Ishikawa (cell line): ENCODE data around the gene NEK11.

Experiments used
- CEBPB ChIP-seq: IDR thresholded peaks from 2 replicates; pipeline ENCODE4 v1.6.1; 2012
- CREB1 ChIP-seq: IDR thresholded peaks from 2 replicates; pipeline ENCODE4 v1.6.1; 2012; ENCODE audit warnings: low read depth
- EGR1 ChIP-seq: IDR thresholded peaks from 2 replicates; pipeline ENCODE4 v1.6.1; 2012
- EP300 ChIP-seq: IDR thresholded peaks from 2 replicates; pipeline ENCODE4 v1.6.1; 2012; ENCODE audit warnings: borderline replicate concordance
- FOXM1 ChIP-seq: IDR thresholded peaks from 2 replicates; pipeline ENCODE4 v1.6.1; 2012; ENCODE audit warnings: low read depth, borderline replicate concordance
- NFIC ChIP-seq: IDR thresholded peaks from 2 replicates; pipeline ENCODE4 v1.6.1; 2012
- RAD21 ChIP-seq: IDR thresholded peaks from 2 replicates; pipeline ENCODE4 v1.6.1; 2012; ENCODE audit warnings: low read depth
- TAF1 ChIP-seq: IDR thresholded peaks from 2 replicates; pipeline ENCODE4 v1.6.1; 2012; ENCODE audit warnings: low read depth, mild to moderate bottlenecking
- TCF12 ChIP-seq: IDR thresholded peaks from 2 replicates; pipeline ENCODE4 v1.6.1; 2012; ENCODE audit warnings: low read depth
- TEAD4 ChIP-seq: IDR thresholded peaks from 2 replicates; pipeline ENCODE4 v1.6.1; 2012
- YY1 ChIP-seq: IDR thresholded peaks from 2 replicates; pipeline ENCODE4 v1.6.1; 2012; ENCODE audit warnings: low read depth
- ZBTB7A ChIP-seq: IDR thresholded peaks from 2 replicates; pipeline ENCODE4 v1.6.1; 2012; ENCODE audit warnings: low read depth
- TF ChIP-seq, protein P1 (sequence below): IDR thresholded peaks from 2 replicates; pipeline ENCODE4 v1.6.1; 2012
- TF ChIP-seq, protein P2 (sequence below): IDR thresholded peaks from 2 replicates; pipeline ENCODE4 v1.6.1; 2012; ENCODE audit warnings: low read depth, mild to moderate bottlenecking
- TF ChIP-seq, protein P3 (sequence below): IDR thresholded peaks from 2 replicates; pipeline ENCODE4 v1.6.1; 2012

The NEK11 gene, protein sequence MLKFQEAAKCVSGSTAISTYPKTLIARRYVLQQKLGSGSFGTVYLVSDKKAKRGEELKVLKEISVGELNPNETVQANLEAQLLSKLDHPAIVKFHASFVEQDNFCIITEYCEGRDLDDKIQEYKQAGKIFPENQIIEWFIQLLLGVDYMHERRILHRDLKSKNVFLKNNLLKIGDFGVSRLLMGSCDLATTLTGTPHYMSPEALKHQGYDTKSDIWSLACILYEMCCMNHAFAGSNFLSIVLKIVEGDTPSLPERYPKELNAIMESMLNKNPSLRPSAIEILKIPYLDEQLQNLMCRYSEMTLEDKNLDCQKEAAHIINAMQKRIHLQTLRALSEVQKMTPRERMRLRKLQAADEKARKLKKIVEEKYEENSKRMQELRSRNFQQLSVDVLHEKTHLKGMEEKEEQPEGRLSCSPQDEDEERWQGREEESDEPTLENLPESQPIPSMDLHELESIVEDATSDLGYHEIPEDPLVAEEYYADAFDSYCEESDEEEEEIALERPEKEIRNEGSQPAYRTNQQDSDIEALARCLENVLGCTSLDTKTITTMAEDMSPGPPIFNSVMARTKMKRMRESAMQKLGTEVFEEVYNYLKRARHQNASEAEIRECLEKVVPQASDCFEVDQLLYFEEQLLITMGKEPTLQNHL

DNA sequence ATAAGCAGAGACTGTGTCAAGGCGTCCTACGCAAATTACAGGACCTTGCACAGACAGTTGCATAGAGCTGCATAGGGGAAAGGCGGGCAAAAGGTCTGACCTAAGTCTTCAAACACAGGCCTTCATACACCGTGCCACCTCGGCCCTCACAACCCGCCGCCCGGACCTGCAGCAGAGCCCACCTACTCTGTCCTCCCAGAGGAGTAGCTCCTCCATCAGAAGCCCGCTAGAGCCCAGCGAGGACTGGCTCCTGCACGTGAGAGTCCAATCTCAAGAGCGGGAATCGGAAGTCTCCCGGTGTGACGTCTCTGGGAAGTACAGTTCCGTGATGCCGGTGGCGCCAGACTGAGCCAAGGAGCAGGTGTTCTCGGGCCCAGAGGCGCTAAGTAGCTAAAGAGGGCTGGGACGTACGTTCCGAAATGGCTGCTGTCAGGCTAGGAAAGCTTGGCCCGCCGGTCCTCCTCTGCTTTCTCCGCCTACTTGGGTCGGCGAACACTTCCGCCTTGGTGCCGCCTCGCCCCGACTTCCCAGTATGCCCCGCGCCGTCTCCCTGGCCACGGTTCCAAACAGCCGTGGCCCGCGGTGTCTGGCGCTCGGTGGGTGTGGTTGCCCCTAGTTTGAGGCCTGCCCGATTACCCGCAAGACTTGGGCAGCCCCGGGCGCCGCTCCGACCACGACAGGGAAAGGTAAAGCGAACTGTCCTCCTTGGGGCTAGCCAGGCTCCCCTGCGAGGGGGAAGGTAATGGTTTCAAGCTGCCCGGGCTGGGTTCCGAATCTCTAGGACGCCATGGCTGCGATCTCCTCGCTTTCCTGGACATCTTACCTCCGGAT is at the start of gene NEK11, which contains the start of gene ASTE1:
Gene NEK11, plus strand, starts transcription at position 557 of the 831 bp plus-strand sequence. CDS start 2,832 bp downstream, outside the sequence.
Gene ASTE1, minus strand, starts transcription at position 505 of the 831 bp plus-strand sequence. CDS start 1,519 bp downstream, outside the sequence.
- TF ChIP-seq, protein P1, sequence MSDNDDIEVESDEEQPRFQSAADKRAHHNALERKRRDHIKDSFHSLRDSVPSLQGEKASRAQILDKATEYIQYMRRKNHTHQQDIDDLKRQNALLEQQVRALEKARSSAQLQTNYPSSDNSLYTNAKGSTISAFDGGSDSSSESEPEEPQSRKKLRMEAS, result peak; percentile 96
- TF ChIP-seq YY1 (peak; percentile 84), ZBTB7A (no peak), CEBPB (no peak), TAF1 (peak; percentile 59), CREB1 (0 out of 2 replicates have a peak, but pooled peaks have one; percentile 26), FOXM1 (0 out of 2 replicates have a peak, but pooled peaks have one; percentile 33), EGR1 (peak; percentile 49; the same call in 1 of the 2 replicates)

DNA sequence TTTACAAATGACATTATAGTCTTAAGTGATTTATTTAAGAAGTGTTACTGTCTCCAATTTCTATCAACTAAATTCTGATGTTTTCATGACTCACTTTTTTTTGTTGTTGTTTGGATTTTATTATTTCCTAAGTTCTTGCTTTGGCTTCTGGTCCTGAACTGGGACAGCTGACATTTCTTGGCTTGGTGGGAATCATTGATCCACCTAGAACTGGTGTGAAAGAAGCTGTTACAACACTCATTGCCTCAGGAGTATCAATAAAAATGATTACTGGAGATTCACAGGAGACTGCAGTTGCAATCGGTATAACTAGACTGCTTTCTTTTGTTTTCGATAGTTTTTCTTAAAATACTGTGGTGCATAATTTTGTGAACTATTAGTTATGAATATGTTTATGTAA is 47.6 kb upstream of the NEK11 start:
- TF ChIP-seq TCF12 (no peak), EP300 (no peak), RAD21 (no peak), TEAD4 (no peak), EGR1 (no peak), NFIC (no peak), CREB1 (no peak), CEBPB (no peak)

DNA sequence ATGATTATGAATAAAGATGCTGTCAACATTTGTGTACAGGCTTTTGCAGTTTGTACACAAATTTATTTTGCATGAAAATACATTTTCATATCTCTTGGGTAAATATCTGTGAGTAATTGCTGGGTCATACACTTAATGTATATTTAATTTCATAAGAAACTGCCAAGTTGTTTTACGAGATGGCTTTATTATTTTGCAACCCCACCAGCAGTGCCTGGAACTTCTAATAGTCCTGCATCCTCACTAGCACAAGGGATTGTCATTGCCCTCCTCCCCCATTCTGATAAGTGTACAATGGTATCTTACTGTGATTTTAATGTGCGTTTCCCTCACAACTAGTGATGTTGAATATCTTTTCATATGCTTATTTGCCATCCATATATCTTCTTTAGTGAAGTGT is 45.2 kb upstream of the NEK11 start:
- TF ChIP-seq ZBTB7A (no peak), RAD21 (no peak), FOXM1 (no peak), EP300 (no peak), TEAD4 (no peak), TAF1 (no peak), CEBPB (no peak), EGR1 (no peak)
- TF ChIP-seq, protein P2, sequence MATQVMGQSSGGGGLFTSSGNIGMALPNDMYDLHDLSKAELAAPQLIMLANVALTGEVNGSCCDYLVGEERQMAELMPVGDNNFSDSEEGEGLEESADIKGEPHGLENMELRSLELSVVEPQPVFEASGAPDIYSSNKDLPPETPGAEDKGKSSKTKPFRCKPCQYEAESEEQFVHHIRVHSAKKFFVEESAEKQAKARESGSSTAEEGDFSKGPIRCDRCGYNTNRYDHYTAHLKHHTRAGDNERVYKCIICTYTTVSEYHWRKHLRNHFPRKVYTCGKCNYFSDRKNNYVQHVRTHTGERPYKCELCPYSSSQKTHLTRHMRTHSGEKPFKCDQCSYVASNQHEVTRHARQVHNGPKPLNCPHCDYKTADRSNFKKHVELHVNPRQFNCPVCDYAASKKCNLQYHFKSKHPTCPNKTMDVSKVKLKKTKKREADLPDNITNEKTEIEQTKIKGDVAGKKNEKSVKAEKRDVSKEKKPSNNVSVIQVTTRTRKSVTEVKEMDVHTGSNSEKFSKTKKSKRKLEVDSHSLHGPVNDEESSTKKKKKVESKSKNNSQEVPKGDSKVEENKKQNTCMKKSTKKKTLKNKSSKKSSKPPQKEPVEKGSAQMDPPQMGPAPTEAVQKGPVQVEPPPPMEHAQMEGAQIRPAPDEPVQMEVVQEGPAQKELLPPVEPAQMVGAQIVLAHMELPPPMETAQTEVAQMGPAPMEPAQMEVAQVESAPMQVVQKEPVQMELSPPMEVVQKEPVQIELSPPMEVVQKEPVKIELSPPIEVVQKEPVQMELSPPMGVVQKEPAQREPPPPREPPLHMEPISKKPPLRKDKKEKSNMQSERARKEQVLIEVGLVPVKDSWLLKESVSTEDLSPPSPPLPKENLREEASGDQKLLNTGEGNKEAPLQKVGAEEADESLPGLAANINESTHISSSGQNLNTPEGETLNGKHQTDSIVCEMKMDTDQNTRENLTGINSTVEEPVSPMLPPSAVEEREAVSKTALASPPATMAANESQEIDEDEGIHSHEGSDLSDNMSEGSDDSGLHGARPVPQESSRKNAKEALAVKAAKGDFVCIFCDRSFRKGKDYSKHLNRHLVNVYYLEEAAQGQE, result no peak
- TF ChIP-seq, protein P3, sequence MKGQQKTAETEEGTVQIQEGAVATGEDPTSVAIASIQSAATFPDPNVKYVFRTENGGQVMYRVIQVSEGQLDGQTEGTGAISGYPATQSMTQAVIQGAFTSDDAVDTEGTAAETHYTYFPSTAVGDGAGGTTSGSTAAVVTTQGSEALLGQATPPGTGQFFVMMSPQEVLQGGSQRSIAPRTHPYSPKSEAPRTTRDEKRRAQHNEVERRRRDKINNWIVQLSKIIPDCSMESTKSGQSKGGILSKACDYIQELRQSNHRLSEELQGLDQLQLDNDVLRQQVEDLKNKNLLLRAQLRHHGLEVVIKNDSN, result no peak
- TF ChIP-seq, protein P1, result no peak

DNA sequence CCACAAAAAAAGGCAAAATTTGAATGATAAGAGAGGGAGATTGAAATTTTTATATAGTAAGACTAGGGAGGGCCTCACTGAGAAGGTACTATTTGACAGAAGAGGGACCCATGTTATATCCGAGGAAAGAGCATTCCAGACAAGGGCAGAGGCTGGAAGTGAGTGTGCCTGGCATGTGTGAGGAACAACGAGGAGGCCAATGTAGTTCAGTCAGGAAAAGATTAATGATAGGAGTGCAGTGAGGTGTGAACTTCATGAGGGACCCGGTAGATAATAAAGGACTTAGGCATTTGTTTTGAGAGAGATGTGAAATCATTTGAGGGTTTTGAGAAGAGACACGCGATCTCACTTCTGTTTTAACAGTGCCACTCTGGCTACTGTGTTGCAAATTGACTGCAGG is 36.4 kb upstream of the NEK11 start:
- TF ChIP-seq CREB1, result no peak
- no peak for TF ChIP-seq TEAD4
- TF ChIP-seq TCF12, result no peak
- TF ChIP-seq NFIC, result no peak
- TF ChIP-seq, protein P2, result no peak
- TF ChIP-seq, protein P3, result no peak
- TF ChIP-seq RAD21, result no peak
- TF ChIP-seq TAF1, result no peak
- TF ChIP-seq FOXM1, result no peak
- TF ChIP-seq, protein P1, result no peak
- no peak for TF ChIP-seq EGR1
- no peak for TF ChIP-seq ZBTB7A
- TF ChIP-seq YY1, result no peak
- TF ChIP-seq EP300, result no peak
- no peak for TF ChIP-seq CEBPB
